ENCODE data around the gene GSG1L. TPM values are rescaled to one million over a fixed set of nuclear protein-coding genes. Genes with fewer than 3 reads are reported as not detected.

The GSG1L gene
- total and polyA plus RNA-seq, 4 donors, result not detected

DNA sequence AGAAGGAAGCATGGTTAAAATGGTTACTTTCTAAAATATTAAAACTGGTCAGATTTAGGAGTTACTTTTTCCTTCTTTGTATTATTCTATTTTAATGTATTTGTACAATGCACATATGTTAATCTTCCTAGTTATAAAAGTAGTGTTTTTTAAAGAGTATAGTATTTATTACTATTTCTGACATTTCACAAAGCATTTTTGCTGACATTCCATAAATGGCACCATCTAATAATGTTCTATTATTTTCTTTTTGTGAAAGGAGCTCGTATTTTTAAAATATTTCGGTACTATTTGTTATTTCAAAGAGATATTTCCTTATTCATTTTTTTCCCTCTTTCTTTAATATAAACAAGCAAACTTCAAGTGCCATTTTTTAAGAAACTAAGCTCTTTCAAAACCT, 47.5 kb upstream of the GSG1L start:
- Histone ChIP-seq H3K27ac (ENCODE audit: low read depth in 1 of 2, low read length in 2 of 2) (no peak overlapping the region), H3K36me3 (ENCODE audit: control insufficient read depth in 4 of 4, insufficient read depth in 3 of 4, low read depth in 1 of 4, low read length in 3 of 4) (peaks cover 2 to 48% (median 32%) of the 10 kb centered on the region in 4 donors), H3K9ac (ENCODE audit: low read depth in 1 of 2, low read length in 2 of 2) (no peak overlapping the region), H3K9me3 (ENCODE audit: control insufficient read depth in 4 of 4, low read length in 3 of 4) (no peaks in the 10 kb centered on the region), H3K4me1 (ENCODE audit: control insufficient read depth in 4 of 4, insufficient read depth in 4 of 4, low read length in 3 of 4) (peaks cover 2 to 16% (median 15%) of the 10 kb centered on the region in 4 donors), H3K4me3 (ENCODE audit: low read depth in 1 of 3, low read length in 3 of 3) (no peak overlapping the region), H3K27me3 (ENCODE audit: control insufficient read depth in 4 of 4, insufficient read depth in 4 of 4, low read length in 3 of 4) (no peaks in the 10 kb centered on the region)
- no peak for TF ChIP-seq EGR1 (IDR thresholded peaks at IDR 0.05; ENCODE audit: low read depth in 2 of 2)
- TF ChIP-seq RXRA (IDR thresholded peaks at IDR 0.05), result no peak
- no peak for TF ChIP-seq ATF3 (IDR thresholded peaks at IDR 0.05)
- no peak for TF ChIP-seq SP1 (IDR thresholded peaks at IDR 0.05)
- TF ChIP-seq TAF1 (conservative IDR thresholded peaks at IDR 0.05), result no peak
- TF ChIP-seq HNF4G (IDR thresholded peaks at IDR 0.05), result no peak
- TF ChIP-seq MAX (IDR thresholded peaks at IDR 0.05), result no peak
- TF ChIP-seq, protein P1, sequence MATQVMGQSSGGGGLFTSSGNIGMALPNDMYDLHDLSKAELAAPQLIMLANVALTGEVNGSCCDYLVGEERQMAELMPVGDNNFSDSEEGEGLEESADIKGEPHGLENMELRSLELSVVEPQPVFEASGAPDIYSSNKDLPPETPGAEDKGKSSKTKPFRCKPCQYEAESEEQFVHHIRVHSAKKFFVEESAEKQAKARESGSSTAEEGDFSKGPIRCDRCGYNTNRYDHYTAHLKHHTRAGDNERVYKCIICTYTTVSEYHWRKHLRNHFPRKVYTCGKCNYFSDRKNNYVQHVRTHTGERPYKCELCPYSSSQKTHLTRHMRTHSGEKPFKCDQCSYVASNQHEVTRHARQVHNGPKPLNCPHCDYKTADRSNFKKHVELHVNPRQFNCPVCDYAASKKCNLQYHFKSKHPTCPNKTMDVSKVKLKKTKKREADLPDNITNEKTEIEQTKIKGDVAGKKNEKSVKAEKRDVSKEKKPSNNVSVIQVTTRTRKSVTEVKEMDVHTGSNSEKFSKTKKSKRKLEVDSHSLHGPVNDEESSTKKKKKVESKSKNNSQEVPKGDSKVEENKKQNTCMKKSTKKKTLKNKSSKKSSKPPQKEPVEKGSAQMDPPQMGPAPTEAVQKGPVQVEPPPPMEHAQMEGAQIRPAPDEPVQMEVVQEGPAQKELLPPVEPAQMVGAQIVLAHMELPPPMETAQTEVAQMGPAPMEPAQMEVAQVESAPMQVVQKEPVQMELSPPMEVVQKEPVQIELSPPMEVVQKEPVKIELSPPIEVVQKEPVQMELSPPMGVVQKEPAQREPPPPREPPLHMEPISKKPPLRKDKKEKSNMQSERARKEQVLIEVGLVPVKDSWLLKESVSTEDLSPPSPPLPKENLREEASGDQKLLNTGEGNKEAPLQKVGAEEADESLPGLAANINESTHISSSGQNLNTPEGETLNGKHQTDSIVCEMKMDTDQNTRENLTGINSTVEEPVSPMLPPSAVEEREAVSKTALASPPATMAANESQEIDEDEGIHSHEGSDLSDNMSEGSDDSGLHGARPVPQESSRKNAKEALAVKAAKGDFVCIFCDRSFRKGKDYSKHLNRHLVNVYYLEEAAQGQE (IDR thresholded peaks at IDR 0.05), result no peak
- TF ChIP-seq RAD21 (IDR thresholded peaks at IDR 0.05), result no peak
- DNase-seq (ENCODE audit: low spot score), result no peak
- WGBS, result 97% methylated on average over 2 of the region's 2 CpGs

GRCh38 chr16:28110479-28110878, 47.0 kb upstream of the GSG1L start:
- Histone ChIP-seq H3K9me3 (ENCODE audit: control insufficient read depth in 4 of 4, low read length in 3 of 4) (no peaks in the 10 kb centered on the region), H3K4me1 (ENCODE audit: control insufficient read depth in 4 of 4, insufficient read depth in 4 of 4, low read length in 3 of 4) (peaks cover 2 to 20% (median 19%) of the 10 kb centered on the region in 4 donors), H3K9ac (ENCODE audit: low read depth in 1 of 2, low read length in 2 of 2) (no peak overlapping the region), H3K27ac (ENCODE audit: low read depth in 1 of 2, low read length in 2 of 2) (no peak overlapping the region), H3K36me3 (ENCODE audit: control insufficient read depth in 4 of 4, insufficient read depth in 3 of 4, low read depth in 1 of 4, low read length in 3 of 4) (peaks cover 2 to 47% (median 31%) of the 10 kb centered on the region in 4 donors), H3K4me3 (ENCODE audit: low read depth in 1 of 3, low read length in 3 of 3) (no peak overlapping the region), H3K27me3 (ENCODE audit: control insufficient read depth in 4 of 4, insufficient read depth in 4 of 4, low read length in 3 of 4) (no peaks in the 10 kb centered on the region)
- TF ChIP-seq NR2F2 (IDR thresholded peaks at IDR 0.05), result no peak
- TF ChIP-seq, protein P1 (IDR thresholded peaks at IDR 0.05), result no peak
- 83% methylated on average over 5 of the region's 5 CpGs for WGBS
- no peak for DNase-seq (ENCODE audit: low spot score)

- H3K27ac ChIP-seq (ENCODE audit: low read depth in 1 of 2, low read length in 2 of 2), result no peak overlapping the region
- peaks cover 2 to 45% (median 29%) of the 10 kb centered on the region in 4 donors for H3K36me3 ChIP-seq (ENCODE audit: control insufficient read depth in 4 of 4, insufficient read depth in 3 of 4, low read depth in 1 of 4, low read length in 3 of 4)
- TF ChIP-seq FOXA1 (IDR thresholded peaks at IDR 0.05) (no peak), RAD21 (IDR thresholded peaks at IDR 0.05) (no peak)
- TF ChIP-seq, protein P2, sequence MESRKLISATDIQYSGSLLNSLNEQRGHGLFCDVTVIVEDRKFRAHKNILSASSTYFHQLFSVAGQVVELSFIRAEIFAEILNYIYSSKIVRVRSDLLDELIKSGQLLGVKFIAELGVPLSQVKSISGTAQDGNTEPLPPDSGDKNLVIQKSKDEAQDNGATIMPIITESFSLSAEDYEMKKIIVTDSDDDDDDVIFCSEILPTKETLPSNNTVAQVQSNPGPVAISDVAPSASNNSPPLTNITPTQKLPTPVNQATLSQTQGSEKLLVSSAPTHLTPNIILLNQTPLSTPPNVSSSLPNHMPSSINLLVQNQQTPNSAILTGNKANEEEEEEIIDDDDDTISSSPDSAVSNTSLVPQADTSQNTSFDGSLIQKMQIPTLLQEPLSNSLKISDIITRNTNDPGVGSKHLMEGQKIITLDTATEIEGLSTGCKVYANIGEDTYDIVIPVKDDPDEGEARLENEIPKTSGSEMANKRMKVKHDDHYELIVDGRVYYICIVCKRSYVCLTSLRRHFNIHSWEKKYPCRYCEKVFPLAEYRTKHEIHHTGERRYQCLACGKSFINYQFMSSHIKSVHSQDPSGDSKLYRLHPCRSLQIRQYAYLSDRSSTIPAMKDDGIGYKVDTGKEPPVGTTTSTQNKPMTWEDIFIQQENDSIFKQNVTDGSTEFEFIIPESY (IDR thresholded peaks at IDR 0.05), result no peak
- WGBS, result 80% methylated on average over 3 of the region's 3 CpGs
- no peak overlapping the region for H3K9ac ChIP-seq (ENCODE audit: low read depth in 1 of 2, low read length in 2 of 2)
- H3K4me1 ChIP-seq (ENCODE audit: control insufficient read depth in 4 of 4, insufficient read depth in 4 of 4, low read length in 3 of 4), result peaks cover 3 to 24% (median 22%) of the 10 kb centered on the region in 4 donors
- H3K4me3 ChIP-seq (ENCODE audit: low read depth in 1 of 3, low read length in 3 of 3), result no peak overlapping the region
- no peaks in the 10 kb centered on the region for H3K9me3 ChIP-seq (ENCODE audit: control insufficient read depth in 4 of 4, low read length in 3 of 4)
- DNase-seq (ENCODE audit: low spot score), result no peak
- H3K27me3 ChIP-seq (ENCODE audit: control insufficient read depth in 4 of 4, insufficient read depth in 4 of 4, low read length in 3 of 4), result no peaks in the 10 kb centered on the region
Observed at GRCh38 chr16:28110074-28110473, 46.6 kb upstream of the GSG1L start.
